DOHH2 (cell line): Measurements from ENCODE around the gene CROCC.
"Not testable (repeated sequence)": the region's sequence is repeated elsewhere in the genome, so short reads cannot be mapped to it uniquely, and the experiment has no call there.

Experiments
- H3F3A ChIP-seq: fragments of 200-600 bp; sonication (generic), shearing (Covaris generic); 2 replicates; pipeline ENCODE4 v1.6.0; 2016; ENCODE audit warnings: antibody characterized with exemption, mild to moderate bottlenecking; ENCODE audit not compliant: control insufficient read depth, insufficient read depth
- H3K27ac ChIP-seq: fragments of 200-600 bp; sonication (generic); 2 replicates; pipeline ENCODE4 v1.5.1; 2014; ENCODE audit warnings: low read depth, mild to moderate bottlenecking, low read length, moderate library complexity
- H3K27me3 ChIP-seq: fragments of 200-600 bp; sonication (generic); 2 replicates; pipeline ENCODE4 v1.6.1; 2014; ENCODE audit warnings: mild to moderate bottlenecking, low read length, mixed read lengths; ENCODE audit not compliant: control insufficient read depth
- H3K36me3 ChIP-seq: fragments of 200-600 bp; sonication (generic); 2 replicates; pipeline ENCODE4 v1.6.1; 2014; ENCODE audit warnings: mild to moderate bottlenecking, low read length, moderate library complexity, mixed read lengths; ENCODE audit not compliant: control insufficient read depth
- H3K4me1 ChIP-seq: fragments of 200-600 bp; sonication (generic); 2 replicates; pipeline ENCODE4 v1.6.1; 2014; ENCODE audit warnings: mild to moderate bottlenecking, low read length, mixed read lengths; ENCODE audit not compliant: control insufficient read depth
- H3K4me2 ChIP-seq: fragments of 200-600 bp; sonication (generic); 2 replicates; pipeline ENCODE4 v1.6.0; 2014; ENCODE audit warnings: mild to moderate bottlenecking, low read length, moderate library complexity
- H3K4me3 ChIP-seq: fragments of 200-600 bp; sonication (generic); 2 replicates; pipeline ENCODE4 v1.5.1; 2014; ENCODE audit warnings: mild to moderate bottlenecking, low read length, mixed read lengths
- H3K79me2 ChIP-seq: fragments of 200-600 bp; sonication (generic); 2 replicates; pipeline ENCODE4 v1.6.1; 2014; ENCODE audit warnings: mild to moderate bottlenecking, low read length, mixed read lengths; ENCODE audit not compliant: control insufficient read depth
- H3K9me2 ChIP-seq: fragments of 200-600 bp; sonication (generic); replicated peaks from 2 replicates; pipeline ENCODE4 v1.6.1; 2014; ENCODE audit warnings: mild to moderate bottlenecking, low read length, mixed read lengths; ENCODE audit not compliant: control insufficient read depth
- H3K9me3 ChIP-seq: fragments of 200-600 bp; sonication (generic); 2 replicates; pipeline ENCODE4 v1.6.1; 2014; ENCODE audit warnings: antibody characterized with exemption, low read length, mixed read lengths; ENCODE audit not compliant: control insufficient read depth, insufficient read depth
- H4K20me1 ChIP-seq: fragments of 200-600 bp; sonication (generic); 2 replicates; pipeline ENCODE4 v1.6.0; 2014; ENCODE audit warnings: low read depth, mild to moderate bottlenecking, antibody characterized with exemption, low read length, moderate library complexity; ENCODE audit not compliant: control insufficient read depth, insufficient read depth

Gene CROCC

GRCh38 chr1:16892978-16893525 is 28.7 kb upstream of the CROCC start:
- H3K4me3 ChIP-seq, H3K36me3 ChIP-seq, H3K9me3 ChIP-seq, H3K79me2 ChIP-seq, H4K20me1 ChIP-seq, H3K9me2 ChIP-seq, H3K27ac ChIP-seq, H3K4me2 ChIP-seq: not testable (repeated sequence)
- Histone ChIP-seq H3K4me1 (peaks cover 37% of the 10 kb centered on the region), H3F3A (peaks cover 11% of the 10 kb centered on the region), H3K27me3 (peaks cover 14% of the 10 kb centered on the region)

- not testable (repeated sequence) for H3K79me2 ChIP-seq, H3K4me2 ChIP-seq, H3K4me3 ChIP-seq, H3K9me3 ChIP-seq, H3K27ac ChIP-seq, H3K9me2 ChIP-seq, H3K36me3 ChIP-seq, H4K20me1 ChIP-seq
- Histone ChIP-seq H3K27me3 (peaks cover 12% of the 10 kb centered on the region), H3K4me1 (peaks cover 39% of the 10 kb centered on the region), H3F3A (peaks cover 18% of the 10 kb centered on the region)
Measured at GRCh38 chr1:16893796-16894195, 27.9 kb upstream of the CROCC start.

- H3K9me2 ChIP-seq, H3K27ac ChIP-seq, H3K79me2 ChIP-seq, H4K20me1 ChIP-seq, H3K27me3 ChIP-seq, H3K36me3 ChIP-seq, H3K4me3 ChIP-seq, H3K9me3 ChIP-seq: not testable (repeated sequence)
- Histone ChIP-seq H3K4me1 (peaks cover 34% of the 10 kb centered on the region), H3F3A (peaks cover 19% of the 10 kb centered on the region), H3K4me2 (peak overlapping the region; percentile 75; the same call in 1 of the 2 replicates)
Measured at GRCh38 chr1:16894338-16894737, 27.4 kb upstream of the CROCC start.

GRCh38 chr1:16895233-16895597 is 26.5 kb upstream of the CROCC start:
- Histone ChIP-seq H3K27ac (peak overlapping the region; percentile 68), H3K4me2 (peak overlapping the region; percentile 75), H3K4me3 (peak overlapping the region; percentile 75)

GRCh38 chr1:16895598-16896315 is 26.0 kb upstream of the CROCC start, which contains the start of gene RNU1-2:
Gene RNU1-2 (plus strand): TSS chr1:16895980.
- H3K79me2 ChIP-seq, H4K20me1 ChIP-seq, H3K9me2 ChIP-seq, H3K36me3 ChIP-seq, H3K27me3 ChIP-seq, H3K9me3 ChIP-seq: not testable (repeated sequence)
- H3K4me2 ChIP-seq = peak within 1 kb of the TSS; percentile 75
- H3F3A ChIP-seq = peaks cover 19% of the 10 kb centered on the region
- H3K27ac ChIP-seq = peak within 1 kb of the TSS; percentile 83
- peak within 1 kb of the TSS; percentile 75 for H3K4me3 ChIP-seq
- peaks cover 30% of the 10 kb centered on the region for H3K4me1 ChIP-seq

More at GRCh38 chr1:16895233-16895597, 26.5 kb upstream of the CROCC start:
- not testable (repeated sequence) for H3K79me2 ChIP-seq, H3K36me3 ChIP-seq, H3K27me3 ChIP-seq, H4K20me1 ChIP-seq, H3K9me3 ChIP-seq, H3K9me2 ChIP-seq
- peaks cover 27% of the 10 kb centered on the region for H3K4me1 ChIP-seq
- peaks cover 19% of the 10 kb centered on the region for H3F3A ChIP-seq

- not testable (repeated sequence) for H4K20me1 ChIP-seq, H3K9me2 ChIP-seq, H3K9me3 ChIP-seq, H3K79me2 ChIP-seq, H3K36me3 ChIP-seq, H3K27me3 ChIP-seq
- H3F3A ChIP-seq = peaks cover 23% of the 10 kb centered on the region
- H3K4me1 ChIP-seq = peaks cover 37% of the 10 kb centered on the region
- peak overlapping the region; percentile 66 for H3K4me2 ChIP-seq
- H3K27ac ChIP-seq = peak overlapping the region; percentile 83
- H3K4me3 ChIP-seq = peak overlapping the region; percentile 70
Measured at GRCh38 chr1:16896316-16897055, 25.2 kb upstream of the CROCC start.

GRCh38 chr1:16897653-16898052 is 24.1 kb upstream of the CROCC start:
- H3K9me3 ChIP-seq, H3K4me3 ChIP-seq, H3K9me2 ChIP-seq, H3K36me3 ChIP-seq, H4K20me1 ChIP-seq, H3K27me3 ChIP-seq, H3K79me2 ChIP-seq, H3K27ac ChIP-seq: not testable (repeated sequence)
- Histone ChIP-seq H3K4me2 (0 out of 2 replicates have a peak overlapping the region, but pooled peaks have one; percentile 14), H3K4me1 (peaks cover 48% of the 10 kb centered on the region), H3F3A (peaks cover 23% of the 10 kb centered on the region)

GRCh38 chr1:16898298-16898697 is 23.4 kb upstream of the CROCC start:
- not testable (repeated sequence) for H3K36me3 ChIP-seq, H3K4me2 ChIP-seq, H3K9me2 ChIP-seq, H3K27me3 ChIP-seq, H4K20me1 ChIP-seq, H3K9me3 ChIP-seq, H3K4me3 ChIP-seq, H3K79me2 ChIP-seq, H3K27ac ChIP-seq
- Histone ChIP-seq H3K4me1 (peaks cover 55% of the 10 kb centered on the region), H3F3A (peaks cover 26% of the 10 kb centered on the region)
